Measurements from ENCODE around the gene SKP2.

Gene SKP2

DNA sequence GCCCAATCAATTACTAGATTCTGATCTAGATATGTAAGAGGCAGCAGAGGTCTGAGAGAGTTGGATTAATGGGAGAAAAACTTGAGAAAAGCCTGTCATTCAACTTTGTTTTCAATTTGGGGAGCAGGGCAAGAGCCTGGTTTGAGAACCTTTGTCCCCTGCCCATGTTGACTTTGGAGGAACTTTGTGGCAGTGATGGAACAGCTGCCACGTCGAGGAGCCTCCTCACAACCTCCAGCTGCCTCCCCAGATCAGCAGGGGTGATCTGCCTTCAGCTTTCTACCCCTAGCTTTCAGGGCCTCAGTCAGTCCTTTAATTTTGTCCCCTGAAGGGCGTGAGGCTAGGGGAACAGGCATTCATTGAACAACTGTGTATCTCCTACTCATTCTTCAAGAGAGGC, 8.7 kb downstream of the SKP2 start:
- FAIRE-seq (no peak), DNase-seq (ENCODE audit: insufficient read length) (no peak)
- TF ChIP-seq POLR2AphosphoS5 (IDR thresholded peaks at IDR 0.05; ENCODE audit: low read depth, low read length) (no peak), TAF1 (IDR thresholded peaks at IDR 0.05; ENCODE audit: borderline replicate concordance, low read depth, low read length) (no peak), POLR2A (IDR thresholded peaks at IDR 0.05; ENCODE audit: low read depth, low read length) (no peak)

DNA sequence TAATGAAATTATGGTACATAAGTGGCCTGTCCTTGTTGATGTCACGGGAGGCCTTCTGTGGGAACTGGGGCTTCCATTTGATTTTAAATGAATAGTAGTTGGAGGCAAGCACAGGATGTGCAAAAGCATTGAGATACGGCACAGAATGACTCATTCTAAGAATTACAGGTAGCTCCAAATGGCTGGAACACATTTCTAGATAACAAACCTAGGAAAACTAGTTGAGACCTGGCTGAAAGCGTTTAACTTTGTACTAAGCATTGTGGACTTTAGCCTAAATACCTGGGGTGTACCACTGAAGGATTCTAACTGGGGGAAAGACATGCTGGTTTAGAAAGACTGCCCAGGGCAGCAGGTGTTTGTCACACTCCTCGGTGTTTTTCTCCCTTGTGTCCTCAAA, 9.4 kb downstream of the SKP2 start:
- DNase-seq (ENCODE audit: insufficient read length) (no peak), FAIRE-seq (no peak)
- TF ChIP-seq TAF1 (IDR thresholded peaks at IDR 0.05; ENCODE audit: borderline replicate concordance, low read depth, low read length) (no peak), POLR2AphosphoS5 (IDR thresholded peaks at IDR 0.05; ENCODE audit: low read depth, low read length) (no peak)

DNA sequence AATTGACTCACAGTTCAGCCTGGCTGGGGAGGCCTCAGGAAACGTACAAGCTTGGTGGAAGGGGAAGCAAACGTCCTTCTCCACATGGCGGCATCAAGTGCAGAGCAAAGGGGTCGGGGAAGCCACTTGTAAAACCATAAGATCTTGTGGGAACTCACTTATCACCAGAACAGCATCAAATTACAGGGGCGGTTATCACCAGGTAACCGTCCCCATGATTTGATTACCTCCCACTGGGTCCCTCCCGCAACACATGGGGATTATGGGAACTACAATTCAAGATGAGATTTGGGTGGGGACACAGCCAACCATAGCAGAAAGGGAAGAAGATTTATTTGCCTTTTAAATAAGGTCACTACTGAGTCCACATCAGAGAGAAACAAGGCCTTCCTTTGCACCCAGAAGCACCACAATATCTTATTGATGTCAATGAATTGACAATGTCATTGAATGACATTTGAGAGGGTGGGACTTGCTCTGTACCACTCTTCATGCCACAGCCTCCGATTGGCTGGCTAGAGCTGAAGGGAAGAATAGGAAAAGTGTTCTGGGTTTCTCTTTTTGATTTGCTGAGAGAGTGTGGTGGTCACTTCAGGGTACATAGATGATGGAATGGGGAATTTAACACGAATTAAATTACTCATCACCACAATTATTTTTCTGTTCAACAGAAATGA, 11.0 kb downstream of the SKP2 start:
- FAIRE-seq, result no peak
- no peak for TF ChIP-seq TAF1 (IDR thresholded peaks at IDR 0.05; ENCODE audit: borderline replicate concordance, low read depth, low read length)
- no peak for TF ChIP-seq POLR2AphosphoS5 (IDR thresholded peaks at IDR 0.05; ENCODE audit: low read depth, low read length)
- no peak for TF ChIP-seq POLR2A (IDR thresholded peaks at IDR 0.05; ENCODE audit: low read depth, low read length)
- DNase-seq (ENCODE audit: insufficient read length), result no peak

DNA sequence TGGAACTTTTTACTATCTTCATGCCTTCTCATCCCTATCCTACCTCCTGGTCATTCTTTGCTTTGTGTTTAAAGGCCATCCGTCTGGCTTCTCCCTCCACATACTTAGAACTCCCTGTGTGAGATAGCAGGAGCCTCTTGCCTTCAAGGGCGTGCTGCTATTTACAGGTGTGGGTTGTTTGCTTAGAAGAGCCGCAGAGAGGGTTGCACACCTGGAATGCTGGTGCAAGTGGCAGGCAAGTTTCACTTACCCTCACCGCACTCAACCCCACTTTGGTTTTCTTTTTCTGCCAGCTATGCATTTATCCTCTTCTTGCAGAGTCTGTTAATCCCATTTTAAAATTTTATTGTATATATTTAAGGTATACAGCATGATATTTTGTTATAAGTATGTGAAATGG, 12.6 kb downstream of the SKP2 start:
- no peak for DNase-seq (ENCODE audit: insufficient read length)
- TF ChIP-seq TAF1 (IDR thresholded peaks at IDR 0.05; ENCODE audit: borderline replicate concordance, low read depth, low read length) (no peak), POLR2A (IDR thresholded peaks at IDR 0.05; ENCODE audit: low read depth, low read length) (no peak), POLR2AphosphoS5 (IDR thresholded peaks at IDR 0.05; ENCODE audit: low read depth, low read length) (no peak)
- no peak for FAIRE-seq

DNA sequence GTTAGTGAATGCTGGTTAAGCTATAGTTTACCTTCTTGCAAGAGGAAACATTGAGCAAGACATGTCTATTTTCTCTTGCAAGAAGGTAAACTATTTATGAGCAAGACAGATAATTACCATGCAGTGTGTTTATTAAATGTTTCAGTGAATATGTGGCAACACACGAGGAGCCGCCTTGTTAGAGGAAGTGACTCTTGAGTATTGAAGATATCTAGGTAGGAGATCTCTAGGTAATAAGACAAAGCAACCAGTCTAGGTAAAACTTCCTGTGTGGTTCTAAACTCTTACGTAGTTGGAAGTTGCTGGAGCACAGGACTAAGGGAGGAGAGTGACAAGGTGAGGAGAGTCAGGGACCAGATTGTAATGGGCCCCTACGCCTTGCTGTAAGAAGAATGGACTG, 16.8 kb downstream of the SKP2 start:
- FAIRE-seq (no peak), DNase-seq (ENCODE audit: insufficient read length) (no peak)
- no peak for TF ChIP-seq TAF1 (IDR thresholded peaks at IDR 0.05; ENCODE audit: borderline replicate concordance, low read depth, low read length)

DNA sequence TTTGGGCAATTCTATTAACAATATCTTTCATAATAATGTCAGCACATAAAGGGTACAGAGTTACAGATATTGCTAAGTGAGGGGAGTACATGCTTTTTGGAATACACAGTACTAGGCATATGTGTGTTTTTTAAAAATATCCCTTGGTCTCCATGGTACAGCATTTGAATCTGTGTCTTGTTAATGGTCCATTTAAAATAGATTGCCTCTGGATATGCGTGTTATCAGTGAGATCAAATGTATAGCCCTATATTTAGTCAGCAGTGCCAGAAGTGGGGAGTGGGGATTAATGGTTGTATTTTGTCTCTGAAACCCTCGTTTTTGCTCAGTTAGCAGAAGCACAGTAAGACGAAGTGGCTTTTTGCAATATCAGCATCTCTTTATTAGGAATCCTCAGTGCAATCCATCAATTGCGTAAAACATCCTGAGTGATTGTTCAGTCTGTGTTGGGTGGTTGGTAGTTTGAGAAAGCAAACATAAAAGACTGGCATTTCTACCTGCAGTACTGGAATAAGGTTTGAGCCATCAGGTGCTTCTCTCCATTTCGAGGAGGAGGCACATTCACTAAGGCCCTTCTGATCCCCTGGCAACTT, 19.0 kb downstream of the SKP2 start:
- FAIRE-seq (no peak), DNase-seq (ENCODE audit: insufficient read length) (no peak)
- TF ChIP-seq POLR2A (IDR thresholded peaks at IDR 0.05; ENCODE audit: low read depth, low read length) (no peak), TAF1 (IDR thresholded peaks at IDR 0.05; ENCODE audit: borderline replicate concordance, low read depth, low read length) (no peak), POLR2AphosphoS5 (IDR thresholded peaks at IDR 0.05; ENCODE audit: low read depth, low read length) (no peak)

DNA sequence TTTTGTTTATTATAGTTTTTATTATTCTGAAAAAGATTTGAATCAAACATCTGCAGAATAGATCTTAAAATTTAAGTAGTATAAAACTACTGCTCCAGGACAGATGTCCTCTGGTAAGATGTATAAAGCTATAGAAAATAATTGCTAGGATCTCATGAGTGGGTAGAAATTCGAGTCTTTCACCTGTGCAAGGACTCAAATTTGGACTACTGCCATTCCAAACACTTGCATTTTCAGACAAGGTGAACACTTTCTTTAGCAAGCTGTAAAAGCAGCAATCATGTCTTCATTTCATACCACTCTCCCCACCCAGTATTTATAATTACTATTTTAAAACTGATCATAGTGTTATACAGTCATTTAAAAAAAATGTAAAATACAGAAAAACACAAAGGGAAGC, 20.7 kb downstream of the SKP2 start:
- FAIRE-seq (no peak), DNase-seq (ENCODE audit: insufficient read length) (no peak)
- TF ChIP-seq POLR2AphosphoS5 (IDR thresholded peaks at IDR 0.05; ENCODE audit: low read depth, low read length) (no peak), POLR2A (IDR thresholded peaks at IDR 0.05; ENCODE audit: low read depth, low read length) (no peak), TAF1 (IDR thresholded peaks at IDR 0.05; ENCODE audit: borderline replicate concordance, low read depth, low read length) (no peak)

DNA sequence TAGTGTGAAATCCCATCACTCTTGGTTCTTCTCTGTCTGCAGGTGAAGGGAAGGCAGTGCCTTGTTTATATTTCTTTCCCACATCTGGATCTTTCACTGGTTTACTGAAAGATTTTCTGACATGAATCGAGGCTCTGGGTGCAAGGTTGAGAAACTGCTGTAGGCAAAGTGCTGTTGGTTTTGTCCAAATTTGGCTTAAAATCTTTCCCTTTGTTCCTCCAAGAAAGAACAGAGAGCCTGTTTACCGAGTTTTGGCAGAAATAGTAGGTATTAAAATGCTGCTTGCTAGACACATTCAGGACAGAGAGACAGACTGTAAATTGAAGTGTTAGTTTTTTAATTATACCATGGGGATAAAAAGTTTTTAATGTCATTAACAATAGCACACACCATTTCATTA, 21.5 kb downstream of the SKP2 start:
- FAIRE-seq (no peak), DNase-seq (ENCODE audit: insufficient read length) (no peak)
- TF ChIP-seq POLR2AphosphoS5 (IDR thresholded peaks at IDR 0.05; ENCODE audit: low read depth, low read length), result no peak

DNA sequence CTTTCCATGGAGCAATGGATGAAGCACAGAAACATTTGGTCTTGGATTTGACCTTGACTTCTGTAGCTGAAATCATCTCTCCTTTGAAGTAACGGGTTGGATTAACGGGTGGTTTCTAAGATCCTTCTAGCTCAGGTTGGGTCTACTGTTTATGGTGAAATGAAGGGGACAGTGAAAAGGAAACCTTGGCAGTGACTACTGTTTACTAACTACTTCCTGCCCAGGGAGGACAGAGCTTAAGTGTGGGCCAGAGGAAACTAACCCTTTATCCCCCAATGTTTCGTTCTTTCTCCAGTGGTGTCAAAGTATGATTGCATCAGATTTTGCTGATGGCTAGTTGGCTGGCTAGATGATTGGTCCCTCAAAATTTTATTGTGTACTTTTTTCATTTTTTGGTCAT, 22.2 kb downstream of the SKP2 start:
- no peak for DNase-seq (ENCODE audit: insufficient read length)
- FAIRE-seq, result no peak
- no peak for TF ChIP-seq POLR2AphosphoS5 (IDR thresholded peaks at IDR 0.05; ENCODE audit: low read depth, low read length)
- no peak for TF ChIP-seq POLR2A (IDR thresholded peaks at IDR 0.05; ENCODE audit: low read depth, low read length)
- TF ChIP-seq TAF1 (IDR thresholded peaks at IDR 0.05; ENCODE audit: borderline replicate concordance, low read depth, low read length), result no peak

DNA sequence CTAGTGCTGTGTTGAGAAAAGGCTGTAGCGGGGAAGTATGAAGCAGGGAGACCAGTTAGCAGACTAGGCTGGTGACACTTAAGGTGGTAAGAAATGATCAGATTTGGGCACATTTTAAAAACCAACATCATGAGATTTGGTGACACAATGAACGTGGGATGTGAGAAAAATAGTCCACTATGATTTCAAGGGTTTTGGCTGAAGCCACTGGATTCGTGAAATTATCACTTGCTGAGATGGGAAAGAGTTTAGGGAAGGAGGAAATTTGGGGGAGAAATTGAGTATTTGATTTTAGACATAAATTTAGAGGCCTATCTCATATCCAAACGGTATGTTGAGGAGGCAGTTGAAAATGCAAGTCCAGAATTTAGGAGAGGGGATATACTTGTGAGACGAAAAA, 23.1 kb downstream of the SKP2 start:
- no peak for FAIRE-seq
- TF ChIP-seq POLR2A (IDR thresholded peaks at IDR 0.05; ENCODE audit: low read depth, low read length) (no peak), TAF1 (IDR thresholded peaks at IDR 0.05; ENCODE audit: borderline replicate concordance, low read depth, low read length) (no peak), POLR2AphosphoS5 (IDR thresholded peaks at IDR 0.05; ENCODE audit: low read depth, low read length) (no peak)

DNA sequence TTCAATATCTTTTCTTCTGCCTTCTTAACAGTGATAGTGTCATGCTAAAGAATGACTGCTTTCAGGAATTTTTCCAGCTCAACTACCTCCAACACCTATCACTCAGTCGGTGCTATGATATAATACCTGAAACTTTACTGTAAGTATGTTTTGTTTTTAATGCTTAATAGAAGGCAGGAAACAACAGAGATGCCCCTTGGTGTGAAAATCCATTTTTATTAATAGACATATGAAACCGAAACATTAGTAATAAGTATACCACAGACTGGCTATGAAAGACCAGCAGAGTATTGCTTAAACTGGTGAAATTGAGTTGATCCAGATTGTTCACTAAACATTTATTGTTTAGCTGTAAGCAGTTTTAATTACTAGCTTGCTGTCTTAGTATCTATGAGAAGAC, 25.2 kb downstream of the SKP2 start:
- TF ChIP-seq TAF1 (IDR thresholded peaks at IDR 0.05; ENCODE audit: borderline replicate concordance, low read depth, low read length) (no peak), POLR2AphosphoS5 (IDR thresholded peaks at IDR 0.05; ENCODE audit: low read depth, low read length) (no peak), POLR2A (IDR thresholded peaks at IDR 0.05; ENCODE audit: low read depth, low read length) (no peak)
- DNase-seq (ENCODE audit: insufficient read length), result no peak
- peak; percentile 80 for FAIRE-seq

More for the DNA sequence above, 23.1 kb downstream of the SKP2 start:
- no peak for DNase-seq (ENCODE audit: insufficient read length)

DNA sequence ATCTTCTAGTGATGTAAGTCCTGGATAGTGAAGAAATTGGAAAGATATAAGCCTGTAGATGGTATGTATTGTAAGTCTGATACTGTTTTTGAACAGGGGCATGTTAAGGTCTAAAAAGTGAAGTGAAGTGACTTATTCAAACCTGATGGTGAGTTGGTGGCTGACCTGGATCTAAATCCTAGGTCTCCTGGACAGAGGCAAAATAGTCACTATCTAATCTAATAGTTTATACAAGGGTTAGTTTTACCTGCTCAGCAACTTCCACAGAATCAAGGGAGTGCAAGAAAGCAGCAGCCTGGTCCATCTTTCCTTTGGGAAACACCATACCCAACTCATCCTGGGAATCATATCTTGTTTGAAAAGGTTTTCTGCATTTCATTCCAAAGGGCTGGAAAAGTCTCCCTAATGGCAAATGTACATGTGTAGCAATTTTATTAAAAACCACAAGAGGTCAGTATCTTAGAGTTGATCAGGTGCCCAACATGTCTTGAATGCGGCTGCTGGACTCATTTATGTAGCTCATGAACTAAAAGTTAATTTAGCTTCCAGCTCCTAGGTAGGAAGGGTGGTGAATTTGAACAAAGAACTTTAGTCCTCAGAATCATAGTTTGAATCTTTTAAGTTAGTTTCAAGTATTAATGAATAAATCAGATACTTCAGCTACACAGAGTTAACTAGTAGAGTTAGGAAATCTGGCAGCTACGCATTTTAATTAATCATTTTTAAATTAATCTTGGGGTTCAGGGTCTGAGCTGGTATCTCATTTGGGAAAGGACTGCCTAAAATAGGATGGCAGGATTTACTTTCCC, 26.0 kb downstream of the SKP2 start:
- TF ChIP-seq POLR2A (IDR thresholded peaks at IDR 0.05; ENCODE audit: low read depth, low read length) (no peak), POLR2AphosphoS5 (IDR thresholded peaks at IDR 0.05; ENCODE audit: low read depth, low read length) (no peak), TAF1 (IDR thresholded peaks at IDR 0.05; ENCODE audit: borderline replicate concordance, low read depth, low read length) (no peak)
- DNase-seq (ENCODE audit: insufficient read length) (no peak), FAIRE-seq (no peak)
